Progenitor cell of endocrine pancreas (in vitro differentiated cells): ENCODE results near the gene HDLBP. TPM values are rescaled to one million over a fixed set of nuclear protein-coding genes. Genes with fewer than 3 reads are reported as not detected.
A peak's percentile ranks its signal among the peaks of the same experiment; 100 is the strongest.

Experiments used
- DNase-seq: peaks from one replicate; pipeline ENCODE4 v3.0.0; 2021; ENCODE audit warnings: low spot score; ENCODE audit not compliant: unreplicated experiment
- H3K27ac Mint-ChIP-seq: 2 replicates; pipeline ENCODE4 v1.8.0; 2021; ENCODE audit warnings: mild to moderate bottlenecking, moderate library complexity, mixed read lengths
- H3K27me3 Mint-ChIP-seq: 2 replicates; pipeline ENCODE4 v1.8.0; 2021; ENCODE audit warnings: mixed read lengths
- H3K36me3 Mint-ChIP-seq: 2 replicates; pipeline ENCODE4 v1.8.0; 2022; ENCODE audit warnings: mixed read lengths; ENCODE audit not compliant: insufficient read depth
- H3K4me1 Mint-ChIP-seq: 2 replicates; pipeline ENCODE4 v1.8.0; 2021; ENCODE audit warnings: low read depth, mixed read lengths
- H3K4me3 Mint-ChIP-seq: 2 replicates; pipeline ENCODE4 v1.8.0; 2021; ENCODE audit warnings: low read depth, mild to moderate bottlenecking, moderate library complexity, mixed read lengths
- H3K9me3 Mint-ChIP-seq: 2 replicates; pipeline ENCODE4 v1.8.0; 2021; ENCODE audit warnings: low read depth, mixed read lengths
- CTCF ChIP-seq: fragments of 200-600 bp; sonication (generic); IDR thresholded peaks from one replicate; pipeline ENCODE4 v1.5.0; 2021; ENCODE audit warnings: antibody characterized with exemption, mild to moderate bottlenecking; ENCODE audit not compliant: unreplicated experiment
- total RNA-seq: library from RNA; stranded (reverse); gene quantifications from 2 replicates; pipeline ENCODE4 v1.2.1, GENCODE V29; 2021

The HDLBP gene
- total RNA-seq, 1 donor from 2014 or later = 388 TPM

- peak; percentile 30 for DNase-seq
- H3K27ac Mint-ChIP-seq = peak overlapping the region; percentile 67
- H3K4me1 Mint-ChIP-seq = peaks cover 24% of the 10 kb centered on the region
- H3K9me3 Mint-ChIP-seq = peaks cover 14% of the 10 kb centered on the region
- peaks cover 7% of the 10 kb centered on the region for H3K36me3 Mint-ChIP-seq
- H3K4me3 Mint-ChIP-seq = peak overlapping the region; percentile 69
- no peaks in the 10 kb centered on the region for H3K27me3 Mint-ChIP-seq
- no peak for TF ChIP-seq CTCF
Observed at GRCh38 chr2:241272303-241273209, 42.9 kb downstream of the HDLBP start.

GRCh38 chr2:241271706-241272302, 43.7 kb downstream of the HDLBP start:
- DNase-seq = peak; percentile 27
- peak overlapping the region; percentile 89 for H3K4me3 Mint-ChIP-seq
- H3K9me3 Mint-ChIP-seq = peaks cover 14% of the 10 kb centered on the region
- H3K27ac Mint-ChIP-seq = peak overlapping the region; percentile 93
- H3K4me1 Mint-ChIP-seq = peaks cover 24% of the 10 kb centered on the region
- no peaks in the 10 kb centered on the region for H3K27me3 Mint-ChIP-seq
- no peak for TF ChIP-seq CTCF
- peaks cover 7% of the 10 kb centered on the region for H3K36me3 Mint-ChIP-seq

- Mint-ChIP-seq H3K9me3 (peaks cover 5% of the 10 kb centered on the region), H3K4me1 (peaks cover 24% of the 10 kb centered on the region), H3K4me3 (peak overlapping the region; percentile 89), H3K27ac (peak overlapping the region; percentile 15), H3K36me3 (peaks cover 10% of the 10 kb centered on the region), H3K27me3 (no peaks in the 10 kb centered on the region)
- TF ChIP-seq CTCF = no peak
- no peak for DNase-seq
Observed at GRCh38 chr2:241270531-241270930, 44.9 kb downstream of the HDLBP start.

GRCh38 chr2:241269707-241270520, 45.6 kb downstream of the HDLBP start:
- Mint-ChIP-seq H3K4me1 (peaks cover 24% of the 10 kb centered on the region), H3K36me3 (peaks cover 6% of the 10 kb centered on the region), H3K4me3 (peak overlapping the region; percentile 89)

More at GRCh38 chr2:241269707-241270520, 45.6 kb downstream of the HDLBP start:
- H3K27ac Mint-ChIP-seq = no peak overlapping the region
- TF ChIP-seq CTCF = no peak
- H3K9me3 Mint-ChIP-seq = no peaks in the 10 kb centered on the region
- no peak for DNase-seq
- H3K27me3 Mint-ChIP-seq = no peaks in the 10 kb centered on the region
